GM12865 (cell line): Measurements from ENCODE around the gene VLDLR.
A peak's percentile ranks its signal among the peaks of the same experiment; 100 is the strongest.

Source experiments
- DNase-seq: peaks from one replicate; pipeline ENCODE4 v3.0.0; 2010; ENCODE audit warnings: low read depth
- H3K4me3 ChIP-seq: 2 replicates; pipeline ENCODE4 v1.5.1; 2011; ENCODE audit warnings: mild to moderate bottlenecking, low read depth, low read length, control low read depth
- CTCF ChIP-seq: IDR thresholded peaks from 2 replicates; pipeline ENCODE4 v1.5.1; 2011; ENCODE audit warnings: low read length, control low read depth, low read depth, inconsistent platforms; ENCODE audit not compliant: insufficient read depth; ENCODE audit errors: missing control alignments

Gene VLDLR

GRCh38 chr9:2657427-2657826, 35.8 kb downstream of the VLDLR start:
- no peak for TF ChIP-seq CTCF
- no peak overlapping the region for H3K4me3 ChIP-seq
- DNase-seq, result peak; percentile 35

DNA sequence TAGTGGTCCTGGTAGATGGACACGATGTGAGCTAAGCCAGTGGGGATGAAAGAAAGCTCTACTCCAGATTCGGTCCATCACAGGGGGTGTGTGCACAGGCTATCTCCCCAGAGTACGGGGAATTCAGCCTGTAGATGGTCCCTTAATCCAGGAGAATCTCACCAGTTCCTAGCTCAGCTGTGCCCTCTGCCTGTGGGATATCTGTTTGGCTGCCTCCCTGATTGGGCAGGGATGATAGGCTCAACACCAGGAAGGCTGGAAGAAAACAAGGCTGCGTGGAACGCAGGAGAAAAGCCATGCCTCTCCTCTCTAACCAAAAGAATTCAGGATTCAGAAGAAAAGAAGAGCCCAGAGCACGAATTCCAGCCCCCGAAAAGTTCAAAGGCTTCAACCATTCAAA, 40.9 kb downstream of the VLDLR start:
- no peak for TF ChIP-seq CTCF
- H3K4me3 ChIP-seq, result no peak overlapping the region
- DNase-seq, result no peak

- H3K4me3 ChIP-seq, result no peak overlapping the region
- DNase-seq, result no peak
- no peak for TF ChIP-seq CTCF
Measured at GRCh38 chr9:2663461-2664173, 42.0 kb downstream of the VLDLR start.

- no peak for TF ChIP-seq CTCF
- DNase-seq, result no peak
- H3K4me3 ChIP-seq, result no peak overlapping the region
Measured at GRCh38 chr9:2664174-2665065, 42.8 kb downstream of the VLDLR start.

DNA sequence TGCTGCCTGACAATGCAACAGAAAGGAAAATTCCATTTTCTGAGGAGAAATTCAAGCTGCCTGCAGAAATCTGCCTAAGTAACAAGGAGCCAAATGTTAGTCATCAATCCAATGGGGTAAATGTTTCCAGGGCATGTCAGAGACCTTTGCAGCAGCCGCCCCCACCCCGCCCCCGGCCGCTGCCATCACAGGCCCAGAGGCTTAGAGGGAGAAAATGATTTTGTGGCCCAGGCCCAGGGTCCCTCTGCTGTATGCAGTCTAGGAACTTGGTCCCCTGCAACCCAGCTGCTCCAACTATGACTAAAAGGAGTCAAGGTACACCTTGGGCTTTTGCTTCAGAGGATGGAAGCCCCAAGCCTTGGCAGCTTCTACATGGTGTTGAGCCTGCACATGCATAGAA, 45.0 kb downstream of the VLDLR start:
- no peak overlapping the region for H3K4me3 ChIP-seq
- TF ChIP-seq CTCF, result no peak
- no peak for DNase-seq

DNA sequence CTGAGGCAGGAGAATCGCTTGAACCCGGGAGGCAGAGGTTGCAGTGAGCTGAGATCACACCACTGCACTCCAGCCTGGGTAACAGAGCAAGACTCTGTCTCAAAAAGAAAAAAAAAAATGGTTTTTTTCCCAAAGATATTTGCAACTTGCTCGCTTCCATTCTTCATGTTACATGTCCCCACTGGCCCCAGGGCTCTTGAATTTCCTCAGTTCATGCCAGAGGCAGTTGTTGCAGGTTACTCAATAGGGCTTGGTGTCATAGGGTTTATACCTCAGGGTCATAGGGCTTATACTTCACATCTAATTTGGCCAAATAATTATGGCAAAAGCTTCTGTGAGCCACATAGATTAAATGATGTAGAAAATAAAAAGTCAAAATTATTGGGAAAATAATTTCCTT, 51.6 kb downstream of the VLDLR start:
- H3K4me3 ChIP-seq, result no peak overlapping the region
- TF ChIP-seq CTCF, result no peak
- no peak for DNase-seq
